Measurements from ENCODE around the gene NEGR1.

NEGR1 gene

DNA sequence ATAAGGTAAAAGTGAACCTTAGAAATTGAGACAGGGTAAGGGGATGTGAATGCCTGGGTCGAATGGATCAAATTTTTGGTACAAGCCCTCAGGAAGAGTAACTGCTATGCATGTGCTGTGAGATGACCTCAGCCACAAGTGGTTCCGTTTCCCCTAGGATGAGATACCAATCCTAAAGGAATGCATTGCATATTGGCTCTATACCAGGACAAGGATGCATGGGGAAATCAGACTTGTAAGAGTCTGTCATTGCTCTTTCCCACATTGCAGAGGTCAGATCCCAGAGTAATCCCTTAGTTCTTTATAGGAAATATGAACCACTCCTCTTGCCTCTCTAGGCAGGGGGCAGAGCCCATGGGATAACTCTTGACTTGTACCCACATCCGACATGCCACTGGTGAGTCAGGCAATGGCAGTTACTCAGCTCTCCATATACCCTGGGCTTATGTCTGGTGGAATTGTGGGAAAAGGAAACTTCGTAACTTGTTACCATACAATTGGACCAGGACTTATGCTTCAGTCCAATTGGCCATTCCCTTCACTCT, 773.2 kb downstream of the NEGR1 start:
- no peak for TF ChIP-seq CTCF (IDR thresholded peaks at IDR 0.05; ENCODE audit: low read depth, low read length)
- in situ Hi-C loops (cut with HindIII; ENCODE audit: low sequenced_read_pairs) = no loop called here
- no peak overlapping the region for H3K4me3 ChIP-seq (ENCODE audit: low read depth, low read length)
- DNase-seq (ENCODE audit: low read depth, low spot score) = no peak

DNA sequence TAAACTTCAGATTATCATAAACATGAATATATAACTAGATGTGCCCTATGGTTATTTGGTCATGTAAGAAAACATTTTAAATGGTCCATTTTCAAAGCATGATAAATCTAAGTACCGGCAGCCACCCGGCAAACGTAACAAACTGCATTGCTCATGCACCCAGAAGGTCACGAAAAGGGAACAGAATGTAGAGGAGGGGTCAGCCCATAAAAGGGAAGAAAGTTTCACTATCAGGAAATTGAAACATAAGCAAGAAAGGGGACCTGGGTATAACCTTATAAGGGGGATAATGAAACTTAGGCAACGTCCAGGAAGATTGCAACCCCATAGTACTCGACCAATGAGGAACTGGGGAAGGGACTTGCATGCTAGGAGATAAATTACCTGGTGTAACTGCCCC, 780.3 kb downstream of the NEGR1 start:
- no peak for DNase-seq (ENCODE audit: low read depth, low spot score)
- no peak overlapping the region for H3K4me3 ChIP-seq (ENCODE audit: low read depth, low read length)
- in situ Hi-C loops (cut with HindIII; ENCODE audit: low sequenced_read_pairs) = no loop called here
- TF ChIP-seq CTCF (IDR thresholded peaks at IDR 0.05; ENCODE audit: low read depth, low read length) = no peak

GRCh38 chr1:71498542-71498941, 783.8 kb downstream of the NEGR1 start:
- in situ Hi-C loops (cut with HindIII; ENCODE audit: low sequenced_read_pairs) = no loop called here
- DNase-seq (ENCODE audit: low read depth, low spot score) = no peak
- no peak overlapping the region for H3K4me3 ChIP-seq (ENCODE audit: low read depth, low read length)
- TF ChIP-seq CTCF (IDR thresholded peaks at IDR 0.05; ENCODE audit: low read depth, low read length) = no peak

GRCh38 chr1:71494163-71494562, 788.2 kb downstream of the NEGR1 start:
- DNase-seq (ENCODE audit: low read depth, low spot score) = no peak
- H3K4me3 ChIP-seq (ENCODE audit: low read depth, low read length) = no peak overlapping the region
- no peak for TF ChIP-seq CTCF (IDR thresholded peaks at IDR 0.05; ENCODE audit: low read depth, low read length)
- in situ Hi-C loops (cut with HindIII; ENCODE audit: low sequenced_read_pairs) = no loop called here

DNA sequence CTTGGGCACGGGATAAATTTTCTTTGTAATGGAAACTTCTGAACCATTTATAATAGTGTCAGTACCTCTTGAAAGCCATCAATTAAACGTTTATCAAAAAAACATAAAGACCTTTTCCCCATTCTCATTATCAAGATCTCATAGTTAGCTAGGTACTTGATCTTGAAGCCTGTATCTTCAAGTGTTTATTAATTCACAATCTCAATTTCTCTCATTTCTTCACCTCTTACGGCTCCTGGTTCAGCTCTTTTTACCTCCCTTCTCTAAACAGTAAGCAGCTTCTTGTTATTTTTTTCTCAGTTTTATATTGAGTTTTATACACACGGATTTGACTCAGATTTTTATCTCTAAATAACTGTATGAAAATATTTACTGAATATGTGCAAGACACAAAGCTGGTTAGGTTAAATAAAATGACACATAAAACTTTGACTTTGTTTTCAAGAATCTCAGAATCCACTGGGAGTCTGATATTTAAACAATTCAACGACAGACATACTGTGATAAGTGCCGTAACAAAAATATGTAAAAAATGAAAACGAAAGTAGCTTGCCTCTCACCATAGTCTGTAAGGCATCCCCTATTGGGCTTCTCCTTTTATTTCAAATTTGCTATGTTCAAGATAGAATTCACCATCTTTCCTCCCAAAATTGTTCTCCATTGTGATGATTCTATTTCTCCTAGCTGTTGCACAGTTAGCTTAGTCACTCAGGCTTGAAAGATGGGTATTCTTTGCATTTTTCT, 789.9 kb downstream of the NEGR1 start:
- H3K4me3 ChIP-seq (ENCODE audit: low read depth, low read length) = no peak overlapping the region
- TF ChIP-seq CTCF (IDR thresholded peaks at IDR 0.05; ENCODE audit: low read depth, low read length) = no peak
- in situ Hi-C loops (cut with HindIII; ENCODE audit: low sequenced_read_pairs) = no loop called here
- no peak for DNase-seq (ENCODE audit: low read depth, low spot score)

- DNase-seq (ENCODE audit: low read depth, low spot score) = peak; percentile 53
- in situ Hi-C loops (cut with HindIII; ENCODE audit: low sequenced_read_pairs) = no loop called here
- no peak for TF ChIP-seq CTCF (IDR thresholded peaks at IDR 0.05; ENCODE audit: low read depth, low read length)
Measured at GRCh38 chr1:71490432-71490831, 791.9 kb downstream of the NEGR1 start.

More at GRCh38 chr1:71490432-71490831, 791.9 kb downstream of the NEGR1 start:
- H3K4me3 ChIP-seq (ENCODE audit: low read depth, low read length) = no peak overlapping the region
